IPS DF 4.7 (cell line): ENCODE measurements around the gene HOXB3.

Experiments
- DNase-seq: peaks from one replicate; pipeline ENCODE4 v3.0.0-alpha.2; 2013; ENCODE audit warnings: low spot score; ENCODE audit errors: extremely low read depth

Gene HOXB3

GRCh38 chr17:48559122-48559839, 30.8 kb downstream of the HOXB3 start:
- no peak for DNase-seq

DNA sequence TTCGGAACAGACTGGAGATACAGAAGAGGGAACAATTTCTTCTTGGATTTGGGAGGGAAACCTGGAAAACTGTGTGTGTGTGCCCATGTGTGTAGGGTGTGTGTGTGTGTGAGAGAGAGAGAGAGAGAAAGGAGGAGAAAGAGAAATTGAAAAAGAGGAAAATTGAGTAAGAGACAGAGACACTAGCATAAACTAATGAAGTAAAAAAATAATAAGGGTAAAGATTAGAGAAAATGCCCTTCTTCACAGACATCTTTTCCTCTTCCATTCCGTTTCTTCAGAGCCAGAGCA, 31.3 kb downstream of the HOXB3 start:
- DNase-seq: no peak

GRCh38 chr17:48558057-48558830, 31.8 kb downstream of the HOXB3 start:
- no peak for DNase-seq

DNA sequence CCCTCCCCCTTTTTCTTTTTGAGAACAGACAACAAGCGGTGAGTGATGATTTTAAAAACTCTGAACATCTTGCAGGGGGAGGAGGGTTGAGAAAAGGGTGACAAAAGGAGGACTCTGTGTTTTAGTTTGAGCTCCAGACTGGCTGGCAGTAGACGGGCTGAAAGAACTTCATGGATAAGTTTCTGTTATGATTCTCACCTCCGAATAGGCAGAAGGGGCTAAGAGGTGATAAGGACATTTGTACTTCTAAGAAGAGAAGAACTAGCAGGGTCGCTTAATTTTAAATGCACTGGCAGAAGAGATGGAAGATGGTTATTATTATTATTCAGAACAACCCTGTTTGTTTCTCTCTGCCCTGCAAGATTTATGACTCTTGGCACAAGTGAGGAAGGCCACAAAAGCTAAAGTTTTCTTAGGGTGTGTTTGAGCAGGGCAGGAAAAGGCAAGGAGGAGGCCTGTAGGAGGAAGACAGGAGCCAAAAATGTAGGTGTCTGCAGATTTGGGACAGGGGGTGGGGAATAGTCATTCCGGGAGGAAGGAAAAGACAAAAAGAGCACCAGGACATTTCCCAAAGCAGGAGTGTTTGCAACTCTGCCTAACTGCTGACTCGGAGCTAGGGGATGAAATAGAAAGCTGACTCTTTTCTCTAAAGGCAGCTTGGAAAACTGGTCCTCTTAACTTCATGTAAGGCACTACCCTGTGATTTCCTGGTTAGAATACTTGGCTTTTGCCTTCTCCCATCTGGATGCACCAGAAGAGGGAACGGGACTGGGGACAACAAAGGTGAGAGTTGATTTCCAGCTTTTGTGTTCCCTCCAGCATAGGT, 33.3 kb downstream of the HOXB3 start:
- DNase-seq: no peak

- DNase-seq: no peak
Measured at GRCh38 chr17:48556229-48556575, 33.8 kb downstream of the HOXB3 start.

- no peak for DNase-seq
Measured at GRCh38 chr17:48555258-48556228, 34.5 kb downstream of the HOXB3 start.

DNA sequence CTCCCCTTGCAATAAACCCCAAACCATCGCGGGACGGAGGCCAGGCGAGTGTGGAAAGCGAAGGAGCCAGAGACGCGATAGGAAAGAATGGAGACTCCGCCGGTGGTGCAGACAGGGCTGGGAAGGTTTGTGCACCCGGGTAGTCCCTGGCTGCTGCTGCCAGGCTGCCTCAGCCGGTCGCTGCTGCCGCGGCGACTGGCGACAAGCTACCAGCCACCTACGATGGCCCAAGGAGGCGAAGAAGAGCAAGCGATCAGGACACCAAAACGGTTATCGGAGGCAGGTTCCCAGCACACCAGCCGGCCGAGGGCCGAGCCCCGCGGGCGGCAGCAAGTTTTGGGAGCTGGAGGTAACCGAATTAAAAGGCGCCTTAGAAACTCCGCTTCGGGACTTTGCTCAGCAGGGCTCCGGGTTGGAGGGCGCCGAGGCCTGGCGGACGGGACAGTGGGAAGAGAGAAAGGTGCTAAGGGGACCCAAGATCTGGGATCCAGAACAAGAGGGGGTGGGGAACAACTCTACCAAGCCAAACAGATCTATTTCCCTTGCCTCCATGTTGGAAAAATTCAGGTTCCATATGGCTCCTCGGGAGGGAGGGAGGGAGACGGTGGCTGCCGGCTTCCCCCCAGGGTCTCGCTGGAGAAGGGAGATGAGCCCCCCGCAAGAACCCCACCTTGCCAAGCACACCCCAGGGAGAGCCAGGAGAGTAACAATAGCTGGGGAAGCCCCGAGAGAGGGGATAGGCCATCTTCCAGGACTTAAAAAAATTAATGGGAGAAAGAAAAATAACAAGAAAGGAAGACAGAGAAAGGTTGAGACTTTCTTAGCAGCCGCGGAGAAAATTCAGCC, 35.4 kb downstream of the HOXB3 start:
- DNase-seq: no peak

GRCh38 chr17:48553826-48554225, 36.2 kb downstream of the HOXB3 start:
- DNase-seq: no peak

DNA sequence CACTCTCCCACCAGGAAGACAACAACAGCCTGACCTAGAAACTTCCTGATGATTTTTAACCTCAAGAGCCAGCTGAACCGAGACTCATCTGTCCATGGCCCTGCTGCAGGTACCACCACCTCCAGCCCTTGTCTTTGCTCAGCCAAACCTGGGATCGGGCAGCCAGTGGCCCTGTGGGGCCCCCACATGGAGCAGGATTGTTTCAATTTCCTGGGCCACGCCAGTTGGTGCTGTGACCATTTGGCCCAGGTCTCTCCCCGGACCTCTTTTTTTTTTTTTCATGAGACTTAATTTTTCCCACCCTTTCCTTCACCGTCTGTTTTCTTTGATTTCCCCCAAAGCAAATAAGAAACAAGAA, 36.9 kb downstream of the HOXB3 start:
- DNase-seq: no peak

GRCh38 chr17:48552466-48553189, 37.4 kb downstream of the HOXB3 start:
- DNase-seq: no peak

DNA sequence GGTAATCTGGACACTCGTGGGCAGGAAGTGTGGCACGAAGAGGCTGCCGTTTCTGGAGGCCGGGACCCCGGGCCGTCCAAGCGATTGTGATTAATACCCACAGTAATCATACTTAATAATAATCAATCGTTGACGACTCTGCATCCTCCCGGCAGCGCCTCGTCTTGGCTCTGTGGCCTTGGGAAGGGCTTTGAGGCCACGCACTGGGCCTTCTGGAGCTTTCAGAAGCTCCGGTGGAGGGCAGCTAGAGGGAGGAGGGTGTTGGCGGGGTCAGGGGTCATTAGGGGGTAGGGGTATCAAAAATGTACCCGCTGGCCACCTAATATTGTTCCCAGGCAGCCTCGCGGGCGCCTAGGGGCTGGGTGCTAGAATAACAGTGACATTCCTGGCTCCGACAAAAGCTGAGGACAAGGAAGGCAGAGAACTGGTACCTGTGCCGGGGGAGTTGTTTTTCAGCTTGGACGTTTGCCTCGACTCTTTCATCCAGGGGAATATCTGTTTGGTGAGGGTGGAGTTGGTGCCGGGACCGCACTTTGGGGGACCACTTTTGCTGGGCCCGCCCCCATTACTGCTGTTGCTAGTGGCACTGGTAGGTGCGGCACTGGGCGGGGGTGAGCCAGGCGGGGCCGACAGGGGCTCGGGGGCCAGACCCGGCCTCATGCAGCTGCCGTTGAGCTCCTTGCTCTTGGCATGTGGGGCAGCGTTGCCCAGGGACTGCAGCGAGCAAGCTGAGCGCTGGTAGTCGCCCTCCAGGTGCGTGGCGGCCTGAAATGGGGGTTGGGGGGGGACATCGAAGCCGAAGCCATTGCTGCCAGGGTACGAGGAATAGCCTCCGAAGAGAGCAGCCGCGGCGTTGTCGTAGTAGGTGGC, 38.2 kb downstream of the HOXB3 start:
- DNase-seq: no peak

DNA sequence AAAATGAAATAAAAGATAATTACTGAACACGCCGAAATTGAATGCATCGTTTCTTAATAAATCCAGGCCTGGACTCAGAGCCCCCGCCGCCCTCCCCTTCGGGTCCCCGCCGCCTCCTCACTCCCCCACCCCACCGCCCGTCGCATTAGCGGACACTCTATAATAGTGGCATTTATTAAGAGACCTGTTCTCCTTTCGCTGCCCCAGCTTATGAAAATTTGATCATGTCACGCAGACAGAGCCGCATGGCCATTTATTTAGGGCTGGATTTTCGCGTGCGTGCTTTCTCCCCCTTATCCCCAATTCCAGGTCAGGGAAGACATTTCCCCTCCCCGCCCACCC, 38.9 kb downstream of the HOXB3 start:
- DNase-seq: no peak

DNA sequence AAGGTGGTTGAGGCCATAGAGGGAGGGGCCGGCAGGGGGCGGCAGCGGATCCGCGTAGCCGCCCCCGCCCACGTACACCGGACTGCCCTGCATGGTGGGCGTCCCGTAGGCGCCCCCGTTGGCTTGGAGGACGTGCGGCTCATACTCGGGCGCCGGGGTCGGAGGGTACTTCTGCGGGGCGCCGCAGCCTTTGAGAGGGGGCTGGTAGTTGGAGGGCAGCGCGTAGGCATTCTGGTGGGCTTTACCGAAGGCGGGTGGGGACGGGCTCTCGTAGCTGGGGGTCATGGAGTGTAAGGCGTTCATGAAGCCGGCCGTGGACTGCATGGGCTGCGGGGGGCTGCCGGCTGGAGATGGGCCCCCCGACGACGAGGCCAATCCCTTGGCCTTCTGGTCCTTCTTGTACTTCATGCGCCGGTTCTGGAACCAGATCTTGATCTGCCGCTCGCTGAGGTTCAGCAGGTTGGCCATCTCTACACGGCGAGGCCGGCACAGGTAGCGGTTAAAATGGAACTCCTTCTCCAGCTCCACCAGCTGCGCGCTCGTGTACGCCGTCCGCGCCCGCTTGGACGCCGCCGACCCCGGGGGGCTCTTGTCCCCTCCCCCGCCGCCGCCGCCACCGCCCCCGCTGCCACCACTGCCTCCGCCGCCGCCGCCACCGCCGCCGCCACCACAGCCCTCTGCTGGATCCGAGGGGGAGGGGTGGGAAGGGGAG, 39.4 kb downstream of the HOXB3 start:
- DNase-seq: no peak

DNA sequence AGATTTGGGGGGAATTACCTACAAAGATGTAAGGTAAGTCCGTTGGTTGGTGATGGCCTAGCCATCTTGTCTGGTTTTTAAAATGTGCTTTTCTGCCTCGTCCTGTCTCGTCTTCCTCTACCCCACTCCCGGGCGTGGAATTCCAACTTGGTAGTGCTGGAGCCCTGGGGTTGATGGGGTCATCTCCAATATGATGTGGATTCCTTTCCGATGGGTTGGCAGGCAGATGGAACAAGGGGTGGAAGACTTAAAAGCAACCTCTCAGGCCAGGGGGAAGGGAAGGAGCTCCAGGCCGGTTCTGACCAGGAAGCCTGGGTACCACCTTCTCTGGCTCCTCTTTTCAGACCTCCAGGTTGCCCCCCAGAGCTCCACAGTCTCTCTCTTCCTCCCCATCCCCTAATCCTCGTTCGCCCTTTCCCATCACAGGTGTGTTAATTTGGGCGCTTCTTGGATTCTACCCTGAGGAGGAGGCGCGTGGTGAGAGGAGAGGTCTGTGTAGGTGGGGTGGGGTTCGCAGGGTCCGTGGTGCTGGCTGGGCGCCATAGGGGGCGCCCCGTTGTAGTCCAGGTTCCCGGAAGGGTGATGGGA, 40.0 kb downstream of the HOXB3 start:
- DNase-seq: no peak

GRCh38 chr17:48549281-48549630, 40.8 kb downstream of the HOXB3 start:
- DNase-seq: no peak

DNA sequence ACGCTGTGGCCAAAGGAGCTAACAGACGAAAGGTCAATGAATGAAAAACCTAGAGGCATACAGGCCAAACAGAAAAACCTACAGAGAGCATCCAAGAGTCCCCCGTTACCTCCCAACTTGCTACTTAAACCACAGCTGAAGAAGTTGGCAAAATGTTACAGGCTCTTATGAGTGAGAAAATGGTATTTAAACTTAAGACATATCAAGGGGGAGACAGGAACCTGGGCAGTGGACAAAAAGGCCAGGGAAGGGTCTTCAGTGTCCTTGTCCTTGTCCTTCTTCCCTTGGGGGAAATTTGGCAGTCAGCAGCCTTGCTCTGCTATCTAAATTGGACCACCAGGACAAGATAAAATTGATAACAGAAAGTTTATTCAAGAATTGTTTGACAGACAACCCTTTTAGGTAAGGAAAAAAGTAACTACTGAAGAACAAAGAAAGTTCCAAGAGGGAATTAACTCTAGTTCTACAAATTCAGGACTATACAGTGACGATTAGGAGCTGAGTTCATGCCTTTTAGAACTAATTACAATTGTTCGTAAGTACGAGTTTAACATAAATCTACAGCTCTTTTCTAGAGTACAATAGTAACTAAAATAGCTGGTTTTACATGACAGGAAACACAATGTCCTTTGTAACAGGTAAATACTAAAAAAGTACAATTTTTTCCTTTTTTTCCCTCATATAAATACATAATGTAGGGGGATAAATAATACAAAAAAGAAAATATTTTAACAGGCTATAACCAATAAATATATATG, 41.3 kb downstream of the HOXB3 start:
- no peak for DNase-seq

DNA sequence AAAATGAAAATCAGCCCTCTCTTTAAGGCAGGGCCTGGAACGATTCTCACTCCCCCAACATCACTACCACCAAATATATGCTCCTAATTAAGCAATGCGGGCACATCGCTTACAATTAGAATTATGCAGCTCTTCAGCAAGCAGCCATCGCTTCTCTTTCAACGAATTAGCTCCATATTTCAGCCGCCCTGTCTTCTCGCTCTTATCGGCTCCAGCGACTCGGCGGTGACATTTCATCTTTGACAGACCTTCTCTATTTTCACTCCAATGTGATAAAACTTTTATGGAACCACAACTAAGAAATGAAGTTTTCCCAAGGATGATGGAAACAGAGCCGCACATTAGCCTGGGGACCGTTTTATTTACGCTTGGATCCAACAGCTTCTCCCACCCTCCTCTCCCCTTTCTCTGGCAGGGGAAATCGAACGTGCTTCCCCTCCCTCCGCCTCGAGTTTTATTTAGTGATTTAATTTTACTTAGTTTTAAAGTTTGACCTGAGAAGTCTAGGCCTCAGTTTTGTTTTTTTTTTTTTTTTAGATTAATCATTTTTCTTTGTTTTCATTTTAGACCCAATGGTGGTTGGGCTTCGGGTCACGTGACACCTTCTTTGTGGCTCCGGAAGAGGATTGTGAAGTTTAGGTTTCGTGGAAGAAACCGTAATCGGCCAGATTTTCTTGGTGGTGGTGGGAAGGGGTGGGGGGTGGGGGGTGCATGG, 42.1 kb downstream of the HOXB3 start:
- no peak for DNase-seq
